Measurements from ENCODE around the gene GALNT18.

The GALNT18 gene

DNA sequence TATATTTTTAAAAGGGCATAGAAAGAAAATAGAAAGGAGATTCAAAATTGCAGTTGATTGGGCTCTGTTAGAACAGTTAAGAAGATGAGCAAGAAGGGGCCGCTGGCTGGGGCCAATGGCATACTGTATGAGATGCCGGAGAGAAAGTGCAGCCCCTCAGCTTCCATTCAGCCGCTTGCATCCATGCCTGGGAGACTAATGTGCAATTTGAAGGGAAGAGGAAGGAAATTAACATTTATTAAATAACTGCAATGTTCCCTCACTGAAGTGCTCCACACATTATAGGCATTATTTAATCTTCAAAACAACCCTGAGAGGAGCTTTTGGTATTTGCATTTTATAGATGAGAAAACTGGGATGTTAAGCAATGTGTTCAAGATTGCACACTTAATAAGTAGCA, 224.0 kb downstream of the GALNT18 start:
- TF ChIP-seq ZBTB7A (IDR thresholded peaks at IDR 0.05; ENCODE audit: low read depth) (no peak), TAF1 (IDR thresholded peaks at IDR 0.05; ENCODE audit: low read depth) (no peak), EP300 (IDR thresholded peaks at IDR 0.05; ENCODE audit: borderline replicate concordance) (no peak), EGR1 (IDR thresholded peaks at IDR 0.05) (no peak), CREB1 (IDR thresholded peaks at IDR 0.05; ENCODE audit: low read depth) (no peak), USF1 (IDR thresholded peaks at IDR 0.05) (no peak), YY1 (IDR thresholded peaks at IDR 0.05; ENCODE audit: low read depth) (no peak), FOXM1 (IDR thresholded peaks at IDR 0.05; ENCODE audit: borderline replicate concordance, low read depth) (no peak), TCF12 (IDR thresholded peaks at IDR 0.05; ENCODE audit: low read depth) (no peak), NFIC (IDR thresholded peaks at IDR 0.05) (no peak), TEAD4 (IDR thresholded peaks at IDR 0.05) (no peak), RAD21 (IDR thresholded peaks at IDR 0.05; ENCODE audit: low read depth) (no peak), CEBPB (IDR thresholded peaks at IDR 0.05) (no peak)
- TF ChIP-seq, protein P1, sequence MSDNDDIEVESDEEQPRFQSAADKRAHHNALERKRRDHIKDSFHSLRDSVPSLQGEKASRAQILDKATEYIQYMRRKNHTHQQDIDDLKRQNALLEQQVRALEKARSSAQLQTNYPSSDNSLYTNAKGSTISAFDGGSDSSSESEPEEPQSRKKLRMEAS (IDR thresholded peaks at IDR 0.05): no peak
- TF ChIP-seq, protein P2, sequence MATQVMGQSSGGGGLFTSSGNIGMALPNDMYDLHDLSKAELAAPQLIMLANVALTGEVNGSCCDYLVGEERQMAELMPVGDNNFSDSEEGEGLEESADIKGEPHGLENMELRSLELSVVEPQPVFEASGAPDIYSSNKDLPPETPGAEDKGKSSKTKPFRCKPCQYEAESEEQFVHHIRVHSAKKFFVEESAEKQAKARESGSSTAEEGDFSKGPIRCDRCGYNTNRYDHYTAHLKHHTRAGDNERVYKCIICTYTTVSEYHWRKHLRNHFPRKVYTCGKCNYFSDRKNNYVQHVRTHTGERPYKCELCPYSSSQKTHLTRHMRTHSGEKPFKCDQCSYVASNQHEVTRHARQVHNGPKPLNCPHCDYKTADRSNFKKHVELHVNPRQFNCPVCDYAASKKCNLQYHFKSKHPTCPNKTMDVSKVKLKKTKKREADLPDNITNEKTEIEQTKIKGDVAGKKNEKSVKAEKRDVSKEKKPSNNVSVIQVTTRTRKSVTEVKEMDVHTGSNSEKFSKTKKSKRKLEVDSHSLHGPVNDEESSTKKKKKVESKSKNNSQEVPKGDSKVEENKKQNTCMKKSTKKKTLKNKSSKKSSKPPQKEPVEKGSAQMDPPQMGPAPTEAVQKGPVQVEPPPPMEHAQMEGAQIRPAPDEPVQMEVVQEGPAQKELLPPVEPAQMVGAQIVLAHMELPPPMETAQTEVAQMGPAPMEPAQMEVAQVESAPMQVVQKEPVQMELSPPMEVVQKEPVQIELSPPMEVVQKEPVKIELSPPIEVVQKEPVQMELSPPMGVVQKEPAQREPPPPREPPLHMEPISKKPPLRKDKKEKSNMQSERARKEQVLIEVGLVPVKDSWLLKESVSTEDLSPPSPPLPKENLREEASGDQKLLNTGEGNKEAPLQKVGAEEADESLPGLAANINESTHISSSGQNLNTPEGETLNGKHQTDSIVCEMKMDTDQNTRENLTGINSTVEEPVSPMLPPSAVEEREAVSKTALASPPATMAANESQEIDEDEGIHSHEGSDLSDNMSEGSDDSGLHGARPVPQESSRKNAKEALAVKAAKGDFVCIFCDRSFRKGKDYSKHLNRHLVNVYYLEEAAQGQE (IDR thresholded peaks at IDR 0.05; ENCODE audit: low read depth): no peak

- TF ChIP-seq RAD21 (IDR thresholded peaks at IDR 0.05; ENCODE audit: low read depth): no peak
Measured at GRCh38 chr11:11397036-11397415, 224.8 kb downstream of the GALNT18 start.

DNA sequence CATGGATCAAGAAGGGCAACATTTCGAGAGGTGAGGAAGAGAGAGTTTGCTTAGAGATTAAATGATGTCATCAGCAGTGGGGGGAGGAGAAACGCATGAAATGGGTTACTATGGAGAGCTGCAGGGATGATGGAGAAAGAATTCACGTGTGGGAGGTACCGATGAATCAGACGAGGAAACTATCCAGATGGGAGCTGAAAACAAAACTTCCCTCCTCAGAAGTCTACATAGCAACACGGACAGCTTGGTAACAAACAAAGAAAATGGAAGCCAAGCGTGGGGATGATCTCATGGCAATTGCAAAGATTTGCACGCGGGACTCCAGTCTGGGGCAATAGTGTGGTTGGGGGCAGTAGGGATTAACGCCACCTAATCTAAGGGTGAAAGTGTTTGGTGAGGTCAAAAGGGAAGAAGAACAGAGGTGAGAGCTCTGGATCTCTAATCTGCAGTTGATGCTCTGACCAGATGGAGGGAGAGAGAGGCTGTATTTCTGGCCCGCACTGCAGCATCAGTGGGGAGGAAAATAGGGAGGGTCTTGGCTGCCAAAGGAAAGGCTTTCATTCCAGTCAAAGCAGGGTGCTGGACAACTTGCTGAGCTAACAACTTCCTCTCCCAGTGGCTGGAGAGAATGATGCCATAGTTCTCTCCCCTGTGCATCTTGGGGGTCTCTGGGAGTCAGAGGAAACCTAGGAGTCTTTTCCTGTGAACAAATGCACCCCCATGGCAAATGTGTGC, 225.3 kb downstream of the GALNT18 start:
- TF ChIP-seq ZBTB7A (IDR thresholded peaks at IDR 0.05; ENCODE audit: low read depth) (no peak), NFIC (IDR thresholded peaks at IDR 0.05) (no peak), EP300 (IDR thresholded peaks at IDR 0.05; ENCODE audit: borderline replicate concordance) (no peak), TEAD4 (IDR thresholded peaks at IDR 0.05) (no peak), EGR1 (IDR thresholded peaks at IDR 0.05) (no peak), CREB1 (IDR thresholded peaks at IDR 0.05; ENCODE audit: low read depth) (no peak), TAF1 (IDR thresholded peaks at IDR 0.05; ENCODE audit: low read depth) (no peak), USF1 (IDR thresholded peaks at IDR 0.05) (no peak), CEBPB (IDR thresholded peaks at IDR 0.05) (no peak), FOXM1 (IDR thresholded peaks at IDR 0.05; ENCODE audit: borderline replicate concordance, low read depth) (no peak), TCF12 (IDR thresholded peaks at IDR 0.05; ENCODE audit: low read depth) (no peak), YY1 (IDR thresholded peaks at IDR 0.05; ENCODE audit: low read depth) (no peak), RAD21 (IDR thresholded peaks at IDR 0.05; ENCODE audit: low read depth) (no peak)
- TF ChIP-seq, protein P1 (IDR thresholded peaks at IDR 0.05): no peak
- TF ChIP-seq, protein P2 (IDR thresholded peaks at IDR 0.05; ENCODE audit: low read depth): no peak

- TF ChIP-seq EGR1 (IDR thresholded peaks at IDR 0.05): no peak
- TF ChIP-seq USF1 (IDR thresholded peaks at IDR 0.05): no peak
- no peak for TF ChIP-seq ZBTB7A (IDR thresholded peaks at IDR 0.05; ENCODE audit: low read depth)
- TF ChIP-seq, protein P2 (IDR thresholded peaks at IDR 0.05; ENCODE audit: low read depth): no peak
- TF ChIP-seq, protein P1 (IDR thresholded peaks at IDR 0.05): no peak
- no peak for TF ChIP-seq TCF12 (IDR thresholded peaks at IDR 0.05; ENCODE audit: low read depth)
- TF ChIP-seq CREB1 (IDR thresholded peaks at IDR 0.05; ENCODE audit: low read depth): no peak
- no peak for TF ChIP-seq FOXM1 (IDR thresholded peaks at IDR 0.05; ENCODE audit: borderline replicate concordance, low read depth)
- TF ChIP-seq TAF1 (IDR thresholded peaks at IDR 0.05; ENCODE audit: low read depth): no peak
- no peak for TF ChIP-seq NFIC (IDR thresholded peaks at IDR 0.05)
Measured at GRCh38 chr11:11395126-11395525, 226.7 kb downstream of the GALNT18 start.

All from Ishikawa (cell line).